MCF 10A (cell line): ENCODE measurements around the gene SLC39A9. TPM values are rescaled to one million over a fixed set of nuclear protein-coding genes. Genes with fewer than 3 reads are reported as not detected.
A peak's percentile ranks its signal among the peaks of the same experiment; 100 is the strongest.

ENCODE experiments used
- BruUV-seq: library from RNA; stranded (reverse); fragments of 400-500 nt; replicated peaks from 2 replicates; lab custom pipeline; 2021; lab: Mats Ljungman, UMichigan
- CTCF ChIA-PET: fragments of 300-600 bp; sonication (Branson Sonifier 250); formaldehyde crosslinking; extraction: SDS; loops from one replicate; lab custom pipeline; 2021; ENCODE audit warnings: antibody characterized with exemption, inconsistent platforms; lab: Yijun Ruan, JAX
- POLR2A ChIA-PET: fragments of 300-600, 350-650 bp; sonication (Branson Sonifier 250); formaldehyde crosslinking; extraction: SDS; loops from one replicate; lab custom pipeline; 2020; ENCODE audit warnings: antibody characterized with exemption, inconsistent platforms; lab: Yijun Ruan, JAX
- DNase-seq: peaks from one replicate; pipeline ENCODE4 v3.0.0-alpha.2; 2018; ENCODE audit not compliant: unreplicated experiment
- H3K27ac Mint-ChIP-seq: one replicate; pipeline ENCODE4 v1.8.0; 2022; ENCODE audit warnings: mild to moderate bottlenecking, low read depth, mixed read lengths; ENCODE audit not compliant: unreplicated experiment
- H3K27me3 Mint-ChIP-seq: one replicate; pipeline ENCODE4 v1.8.0; 2022; ENCODE audit warnings: mixed read lengths; ENCODE audit not compliant: insufficient read depth, unreplicated experiment
- H3K36me3 Mint-ChIP-seq: one replicate; pipeline ENCODE4 v1.8.0; 2022; ENCODE audit warnings: mild to moderate bottlenecking, moderate library complexity, mixed read lengths; ENCODE audit not compliant: insufficient read depth, unreplicated experiment
- H3K4me1 Mint-ChIP-seq: one replicate; pipeline ENCODE4 v1.8.0; 2022; ENCODE audit warnings: mixed read lengths; ENCODE audit not compliant: insufficient read depth, unreplicated experiment
- H3K4me3 Mint-ChIP-seq: one replicate; pipeline ENCODE4 v1.8.0; 2022; ENCODE audit warnings: mild to moderate bottlenecking, moderate library complexity, mixed read lengths; ENCODE audit not compliant: unreplicated experiment
- H3K9me3 Mint-ChIP-seq: one replicate; pipeline ENCODE4 v1.8.0; 2022; ENCODE audit warnings: mixed read lengths; ENCODE audit not compliant: unreplicated experiment
- CTCF ChIP-seq: fragments of 200-600 bp; IDR thresholded peaks from one replicate; pipeline ENCODE4 v1.8.0; 2022; ENCODE audit warnings: antibody characterized with exemption, mild to moderate bottlenecking; ENCODE audit not compliant: unreplicated experiment
- intact Hi-C: fragments of 100-400 bp; cut with micrococcal nuclease; formaldehyde crosslinking; loops from 2 replicates; pipeline ENCODE4 v1.14.1; 2022
- total RNA-seq: library from RNA; stranded (reverse); gene quantifications from 2 replicates; pipeline ENCODE4 v1.2.3, GENCODE V29; 2022

SLC39A9 gene
- total RNA-seq, 1 experiment from 2014 or later, result 69.7 TPM

- H3K4me3 Mint-ChIP-seq, result no peak overlapping the region
- no peak for DNase-seq
- intact Hi-C loops, result no loop called here
- H3K36me3 Mint-ChIP-seq, result peaks cover 14% of the 10 kb centered on the region
- BruUV-seq, result no TSS peak
- no peak for TF ChIP-seq CTCF
- H3K27me3 Mint-ChIP-seq, result no peaks in the 10 kb centered on the region
- no peaks in the 10 kb centered on the region for H3K4me1 Mint-ChIP-seq
- CTCF ChIA-PET, result interaction anchor here (0.9 to 1.3 kb wide), 3 partner anchors 19 to 350 kb away, joined by 3 to 4 read pairs (median 3); no protein-coding TSS in a partner anchor
- POLR2A ChIA-PET, result no interaction called here
- no peaks in the 10 kb centered on the region for H3K9me3 Mint-ChIP-seq
- H3K27ac Mint-ChIP-seq, result no peak overlapping the region
These were observed 81.2 kb downstream of the SLC39A9 start for GRCh38 chr14:69479696-69480095.

DNA sequence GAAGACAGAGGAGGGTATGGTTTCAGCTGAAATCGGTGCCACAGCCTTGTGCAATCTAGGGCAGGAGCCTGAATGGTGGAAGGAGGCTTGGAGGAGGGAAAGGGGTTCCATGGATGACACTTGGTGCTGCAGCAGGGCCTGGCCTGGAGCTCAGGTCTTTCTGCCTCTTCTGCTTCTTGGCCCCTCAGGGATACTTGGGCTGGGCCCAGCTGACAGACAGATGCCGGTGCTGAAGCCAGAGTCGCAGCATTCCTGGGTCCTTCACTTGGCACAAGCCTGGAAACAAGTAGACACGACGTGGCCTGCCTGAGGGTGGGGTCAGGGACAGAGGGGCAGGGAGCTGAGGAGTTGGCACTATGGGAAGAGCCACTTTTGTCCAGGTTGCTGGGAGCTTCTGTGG lies 81.6 kb downstream of the SLC39A9 start:
- CTCF ChIA-PET, result interaction anchor here (0.9 to 1.3 kb wide), 3 partner anchors 19 to 351 kb away, joined by 3 to 4 read pairs (median 3); no protein-coding TSS in a partner anchor
- H3K27me3 Mint-ChIP-seq, result no peaks in the 10 kb centered on the region
- H3K36me3 Mint-ChIP-seq, result peaks cover 14% of the 10 kb centered on the region

GRCh38 chr14:69481815-69482568 lies 83.5 kb downstream of the SLC39A9 start:
- Mint-ChIP-seq H3K9me3 (no peaks in the 10 kb centered on the region), H3K4me1 (no peaks in the 10 kb centered on the region), H3K36me3 (peaks cover 6% of the 10 kb centered on the region), H3K27ac (no peak overlapping the region), H3K27me3 (peaks cover 11% of the 10 kb centered on the region), H3K4me3 (no peak overlapping the region)
- intact Hi-C loops, result no loop called here
- DNase-seq, result no peak
- TF ChIP-seq CTCF, result no peak
- no TSS peak for BruUV-seq
- CTCF ChIA-PET, result no interaction called here
- POLR2A ChIA-PET, result interaction anchor here (1.0 kb wide), 1 partner anchor 185 kb away, joined by 4 read pairs; no protein-coding TSS in a partner anchor

More for the DNA sequence above, 81.6 kb downstream of the SLC39A9 start:
- no peak for TF ChIP-seq CTCF
- Mint-ChIP-seq H3K9me3 (no peaks in the 10 kb centered on the region), H3K4me1 (no peaks in the 10 kb centered on the region), H3K4me3 (no peak overlapping the region), H3K27ac (no peak overlapping the region)
- no TSS peak for BruUV-seq
- POLR2A ChIA-PET, result no interaction called here
- intact Hi-C loops, result no loop called here
- DNase-seq, result no peak

- no peak for TF ChIP-seq CTCF
- BruUV-seq, result no TSS peak
- no peaks in the 10 kb centered on the region for H3K4me1 Mint-ChIP-seq
- H3K36me3 Mint-ChIP-seq, result peaks cover 6% of the 10 kb centered on the region
- H3K27me3 Mint-ChIP-seq, result peaks cover 30% of the 10 kb centered on the region
- CTCF ChIA-PET, result no interaction called here
- intact Hi-C loops, result no loop called here
- DNase-seq, result peak; percentile 16
- no peak overlapping the region for H3K27ac Mint-ChIP-seq
- no peaks in the 10 kb centered on the region for H3K9me3 Mint-ChIP-seq
- peak overlapping the region; percentile 64 for H3K4me3 Mint-ChIP-seq
- POLR2A ChIA-PET, result no interaction called here
These were observed 85.4 kb downstream of the SLC39A9 start for GRCh38 chr14:69483765-69484443.
